GM06990 (cell line): ENCODE results near the gene ECM1.

Source experiments
- DNase-seq: peaks from one replicate; pipeline ENCODE4 v3.0.0-alpha.2; 2011; ENCODE audit not compliant: insufficient read length; ENCODE audit errors: extremely low read depth
- H3K27me3 ChIP-seq: replicated peaks from 2 replicates; pipeline ENCODE4 v1.6.0; 2011; ENCODE audit warnings: low read length; ENCODE audit not compliant: control insufficient read depth, insufficient read depth
- H3K36me3 ChIP-seq: 2 replicates; pipeline ENCODE4 v1.5.1; 2011; ENCODE audit warnings: low read length; ENCODE audit not compliant: control insufficient read depth, insufficient read depth
- H3K4me3 ChIP-seq: replicated peaks from 2 replicates; pipeline ENCODE4 v1.5.1; 2011; ENCODE audit warnings: low read depth, mild to moderate bottlenecking, control low read depth, low read length
- TF ChIP-seq, protein P1 (sequence below): IDR thresholded peaks from 2 replicates; pipeline ENCODE4 v1.5.1; 2011; ENCODE audit warnings: low read length, control low read depth, mild to moderate bottlenecking, inconsistent platforms; ENCODE audit not compliant: insufficient read depth, poor library complexity, severe bottlenecking

ECM1 gene

DNA sequence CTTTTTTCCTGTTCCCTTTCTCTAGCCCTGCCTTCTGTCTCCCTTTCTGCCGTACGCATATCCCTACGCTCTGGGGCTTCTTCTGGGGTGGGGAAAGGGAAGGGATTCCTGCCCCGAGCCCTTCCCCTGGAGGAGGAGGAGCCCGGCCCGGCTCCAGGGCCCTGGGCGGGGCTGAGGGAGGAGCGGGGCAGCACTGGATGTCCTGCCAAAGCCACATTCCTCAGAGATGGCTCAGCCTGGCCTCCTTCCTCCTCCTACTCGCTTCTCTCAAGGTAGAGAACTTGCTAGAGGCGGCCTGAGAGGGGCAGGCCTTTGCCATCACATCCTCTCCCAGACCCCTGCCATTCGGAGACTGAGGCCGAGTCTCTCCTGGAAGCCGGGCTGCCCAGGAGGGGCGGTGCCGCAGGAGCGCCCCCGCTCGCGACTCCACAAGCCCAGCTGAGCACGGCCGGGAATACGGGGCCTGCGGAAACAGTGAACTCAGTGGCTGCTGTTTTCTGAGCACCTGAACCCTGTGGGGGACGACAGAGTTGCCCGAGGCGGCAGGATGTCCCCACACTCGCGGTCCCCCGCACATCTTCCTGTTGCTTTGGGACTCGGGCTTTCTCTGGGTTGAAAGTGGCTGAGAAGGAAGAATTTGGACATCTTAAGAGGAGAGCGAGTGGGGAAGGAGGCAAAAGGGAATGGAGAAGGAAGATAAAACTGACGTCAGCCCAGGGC is 53.5 kb downstream of the ECM1 start:
- TF ChIP-seq, protein P1, sequence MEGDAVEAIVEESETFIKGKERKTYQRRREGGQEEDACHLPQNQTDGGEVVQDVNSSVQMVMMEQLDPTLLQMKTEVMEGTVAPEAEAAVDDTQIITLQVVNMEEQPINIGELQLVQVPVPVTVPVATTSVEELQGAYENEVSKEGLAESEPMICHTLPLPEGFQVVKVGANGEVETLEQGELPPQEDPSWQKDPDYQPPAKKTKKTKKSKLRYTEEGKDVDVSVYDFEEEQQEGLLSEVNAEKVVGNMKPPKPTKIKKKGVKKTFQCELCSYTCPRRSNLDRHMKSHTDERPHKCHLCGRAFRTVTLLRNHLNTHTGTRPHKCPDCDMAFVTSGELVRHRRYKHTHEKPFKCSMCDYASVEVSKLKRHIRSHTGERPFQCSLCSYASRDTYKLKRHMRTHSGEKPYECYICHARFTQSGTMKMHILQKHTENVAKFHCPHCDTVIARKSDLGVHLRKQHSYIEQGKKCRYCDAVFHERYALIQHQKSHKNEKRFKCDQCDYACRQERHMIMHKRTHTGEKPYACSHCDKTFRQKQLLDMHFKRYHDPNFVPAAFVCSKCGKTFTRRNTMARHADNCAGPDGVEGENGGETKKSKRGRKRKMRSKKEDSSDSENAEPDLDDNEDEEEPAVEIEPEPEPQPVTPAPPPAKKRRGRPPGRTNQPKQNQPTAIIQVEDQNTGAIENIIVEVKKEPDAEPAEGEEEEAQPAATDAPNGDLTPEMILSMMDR: peak; percentile 5
- H3K27me3 ChIP-seq: no peaks in the 10 kb centered on the region
- DNase-seq: peak; percentile 82
- H3K36me3 ChIP-seq: no peaks in the 10 kb centered on the region
- H3K4me3 ChIP-seq: peak overlapping the region; percentile 68

DNA sequence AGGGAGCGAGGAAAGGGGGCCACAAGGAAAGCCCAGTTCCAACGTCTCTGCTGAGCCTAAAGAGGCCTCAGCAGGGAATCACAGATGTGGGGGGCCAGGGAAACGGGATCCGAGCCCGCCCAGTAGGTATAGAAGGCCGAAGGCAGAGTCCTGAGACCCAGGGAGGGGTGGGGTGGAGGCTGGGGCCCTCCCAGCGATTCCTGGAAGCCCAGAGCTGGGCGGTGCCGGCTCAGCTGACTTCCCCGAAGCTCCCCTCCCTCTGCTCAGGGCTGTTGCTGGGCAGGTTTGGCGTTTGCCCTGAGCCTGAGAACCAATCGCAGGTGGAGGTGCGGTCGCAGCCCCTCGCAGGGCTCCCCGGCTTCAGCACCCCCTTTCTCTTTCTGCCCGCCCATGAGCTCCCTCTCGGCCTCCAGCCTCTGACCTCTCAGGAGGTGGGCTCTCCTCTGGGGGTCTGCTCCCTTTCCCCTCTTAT is 54.1 kb downstream of the ECM1 start:
- peak overlapping the region; percentile 68 for H3K4me3 ChIP-seq
- H3K36me3 ChIP-seq: no peaks in the 10 kb centered on the region
- TF ChIP-seq, protein P1: no peak
- no peaks in the 10 kb centered on the region for H3K27me3 ChIP-seq
- DNase-seq: peak; percentile 87

DNA sequence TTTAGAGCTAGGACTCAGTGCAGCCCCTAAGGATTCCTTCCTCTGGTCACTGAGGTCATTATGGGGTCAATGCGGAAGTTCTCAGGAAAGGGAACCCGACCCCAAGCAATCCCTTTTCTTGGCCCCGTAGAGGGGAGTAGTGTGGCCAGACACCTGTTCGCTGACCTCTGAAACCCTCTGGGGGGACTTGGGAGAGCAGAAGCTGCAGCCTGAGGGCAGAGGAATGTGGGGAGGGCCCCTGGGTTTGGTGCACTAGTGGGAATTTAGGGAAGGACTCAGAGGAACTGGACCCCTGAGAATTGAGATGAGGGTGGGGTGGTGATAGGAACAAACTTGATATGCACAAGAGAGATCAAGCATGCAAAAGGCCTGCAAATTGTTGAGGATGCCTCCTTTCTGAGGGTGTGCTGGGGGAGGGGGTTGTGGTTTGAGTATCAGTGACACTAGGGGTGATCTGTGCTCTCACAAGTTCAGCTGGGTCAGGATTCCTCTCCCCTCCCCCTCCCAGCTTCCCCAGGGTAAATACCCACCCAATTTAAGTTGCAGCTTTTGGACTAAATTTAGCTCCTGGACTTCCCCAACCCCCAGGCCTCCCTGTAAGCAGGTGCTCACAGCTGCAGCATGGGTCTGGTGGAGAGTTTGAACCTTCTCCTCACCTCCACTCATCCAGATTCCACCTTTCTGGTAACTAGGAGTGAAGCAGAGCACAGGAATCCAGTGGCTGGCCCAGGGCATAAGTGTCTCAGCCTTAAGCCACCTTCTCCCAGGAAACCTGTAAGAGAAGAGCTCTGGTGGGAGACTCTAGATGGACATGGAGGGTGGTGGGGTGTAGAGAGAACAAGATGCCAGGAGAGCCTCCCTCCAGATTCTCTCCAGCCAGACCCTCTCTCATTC is 54.8 kb downstream of the ECM1 start:
- Histone ChIP-seq H3K4me3 (peak overlapping the region; percentile 68), H3K27me3 (no peaks in the 10 kb centered on the region), H3K36me3 (no peaks in the 10 kb centered on the region)
- TF ChIP-seq, protein P1: no peak
- peak; percentile 80 for DNase-seq
